Liver (tissue), 9 donors: Measurements from ENCODE around the gene DPT. TPM values are rescaled to one million over a fixed set of nuclear protein-coding genes. Genes with fewer than 3 reads are reported as not detected.

ENCODE experiments used
- DNase-seq: peaks from one replicate; pipeline ENCODE4 v3.0.0-alpha.2; 2017; ENCODE audit warnings: low spot score
- H3K27ac ChIP-seq, 2 donors: one replicate each; pipeline ENCODE4 v1.7.0; 2013; ENCODE audit warnings: inconsistent platforms in 2 of 2, low read length in 2 of 2, control low read depth in 1 of 2, low read depth in 1 of 2, mild to moderate bottlenecking in 1 of 2
- H3K27me3 ChIP-seq, 4 donors: one replicate each; pipeline versions ENCODE4 v1.6.1 to v1.7.0; 2013; ENCODE audit warnings: low read length in 3 of 4, inconsistent platforms in 1 of 4, mild to moderate bottlenecking in 1 of 4, moderate library complexity in 1 of 4; ENCODE audit not compliant: control insufficient read depth in 4 of 4, insufficient read depth in 4 of 4
- H3K36me3 ChIP-seq, 4 donors: one replicate each; pipeline versions ENCODE4 v1.6.1 to v1.7.0; 2013; ENCODE audit warnings: low read length in 3 of 4, mild to moderate bottlenecking in 3 of 4, low read depth in 1 of 4, moderate library complexity in 1 of 4; ENCODE audit not compliant: control insufficient read depth in 4 of 4, insufficient read depth in 3 of 4
- H3K4me1 ChIP-seq, 4 donors: one replicate each; pipeline versions ENCODE4 v1.6.1 to v1.7.0; 2013; ENCODE audit warnings: low read length in 3 of 4, mild to moderate bottlenecking in 3 of 4, moderate library complexity in 1 of 4; ENCODE audit not compliant: control insufficient read depth in 4 of 4, insufficient read depth in 4 of 4
- H3K4me3 ChIP-seq, 3 donors: one replicate each; pipeline versions ENCODE4 v1.6.1 to v1.7.0; 2013; ENCODE audit warnings: low read length in 3 of 3, control low read depth in 1 of 3, low read depth in 1 of 3, mild to moderate bottlenecking in 1 of 3
- H3K9ac ChIP-seq, 2 donors: one replicate each; pipeline ENCODE4 v1.7.0; 2013; ENCODE audit warnings: low read length in 2 of 2, mild to moderate bottlenecking in 2 of 2, moderate library complexity in 2 of 2, control low read depth in 1 of 2, low read depth in 1 of 2
- H3K9me3 ChIP-seq, 4 donors: one replicate each; pipeline versions ENCODE4 v1.6.1 to v1.7.0; 2013; ENCODE audit warnings: low read length in 3 of 4; ENCODE audit not compliant: control insufficient read depth in 4 of 4
- ATF3 ChIP-seq: IDR thresholded peaks from 2 replicates; pipeline ENCODE4 v1.6.1; 2016; ENCODE audit warnings: antibody characterized with exemption
- EGR1 ChIP-seq, 2 donors: IDR thresholded peaks; 2 replicates each; pipeline ENCODE4 v1.6.1; 2016 to 2018; ENCODE audit warnings: antibody characterized with exemption in 2 of 2, low read depth in 2 of 2
- FOXA1 ChIP-seq: IDR thresholded peaks from 2 replicates; pipeline ENCODE4 v1.6.1; 2016; ENCODE audit warnings: antibody characterized with exemption
- FOXA2 ChIP-seq: IDR thresholded peaks from 2 replicates; pipeline ENCODE4 v1.6.1; 2016; ENCODE audit warnings: antibody characterized with exemption
- GABPA ChIP-seq, 2 donors: IDR thresholded peaks in 1 of 2; conservative IDR thresholded peaks in 1 of 2; 2 replicates each; pipeline ENCODE4 v1.6.1; 2016; ENCODE audit warnings: antibody characterized with exemption in 2 of 2, mild to moderate bottlenecking in 1 of 2, moderate library complexity in 1 of 2
- HNF4G ChIP-seq: IDR thresholded peaks from 2 replicates; pipeline ENCODE4 v1.6.1; 2016; ENCODE audit warnings: antibody characterized with exemption
- RAD21 ChIP-seq, 2 donors: IDR thresholded peaks; 2 replicates each; pipeline ENCODE4 v1.6.1; 2016; ENCODE audit warnings: antibody characterized with exemption in 2 of 2, mild to moderate bottlenecking in 2 of 2
- REST ChIP-seq: IDR thresholded peaks from 2 replicates; pipeline ENCODE4 v1.6.1; 2016; ENCODE audit warnings: antibody characterized with exemption, mild to moderate bottlenecking
- RXRA ChIP-seq, 2 donors: IDR thresholded peaks; 2 replicates each; pipeline ENCODE4 v1.6.1; 2017 to 2018; ENCODE audit warnings: antibody characterized with exemption in 2 of 2, mild to moderate bottlenecking in 1 of 2
- YY1 ChIP-seq: IDR thresholded peaks from 2 replicates; pipeline ENCODE4 v1.6.1; 2016; ENCODE audit warnings: antibody characterized with exemption, mild to moderate bottlenecking
- ZBTB33 ChIP-seq: IDR thresholded peaks from 2 replicates; pipeline ENCODE4 v1.6.1; 2016; ENCODE audit warnings: antibody characterized with exemption
- WGBS: extraction: QIAGEN DNeasy Blood & Tissue Kit; methylation state at CpG from one replicate; pipeline ENCODE4 v1.1.7; 2013; 5-methylcytosine and 5-hydroxymethylcytosine counted together
- polyA plus RNA-seq, 2 donors: library from polyadenylated mRNA; stranded (reverse) in 1 of 2; unstranded in 1 of 2; fragments of 200-250 nt in 1 of 2; fragments of >200 nt in 1 of 2; fragmentation: Nextera tagmentation in 1 of 2; extraction: Ambion mirVana in 1 of 2; gene quantifications; one replicate each; pipeline versions ENCODE4 v1.2.1 to v1.2.3, GENCODE V29; 2013 to 2015
- total RNA-seq, 2 donors: library from RNA; depleted of rRNA; stranded (reverse); fragments of >200 nt; gene quantifications; one replicate each; pipeline ENCODE4 v1.2.3, GENCODE V29; 2014
- donor health status: healthy.
- donor health status: healthy.
- donor health status: healthy.
- donor health status: healthy.
- donor health status: healthy.

DPT gene
- total and polyA plus RNA-seq, 4 donors: 0.42 to 5.0 (median 3.0) TPM

- no peak for TF ChIP-seq HNF4G
- no peak for TF ChIP-seq FOXA2
- TF ChIP-seq RAD21 (IDR thresholded peaks at IDR 0.05): no peak
- no peak for TF ChIP-seq RXRA (IDR thresholded peaks at IDR 0.05)
- no peak for TF ChIP-seq YY1
- no peak for TF ChIP-seq EGR1 (IDR thresholded peaks at IDR 0.05; ENCODE audit: low read depth in 2 of 2)
- Histone ChIP-seq H3K27ac (no peak overlapping the region), H3K9ac (no peak overlapping the region), H3K4me1 (no peaks in the 10 kb centered on the region), H3K4me3 (no peak overlapping the region), H3K36me3 (no peaks in the 10 kb centered on the region), H3K9me3 (no peaks in the 10 kb centered on the region), H3K27me3 (no peaks in the 10 kb centered on the region)
- no peak for DNase-seq
- WGBS: 96% methylated on average over 2 of the region's 2 CpGs
These were observed 54.9 kb downstream of the DPT start for GRCh38 chr1:168673974-168674683.

- Histone ChIP-seq H3K27me3 (no peaks in the 10 kb centered on the region), H3K9ac (no peak overlapping the region), H3K4me3 (no peak overlapping the region), H3K27ac (no peak overlapping the region), H3K4me1 (no peaks in the 10 kb centered on the region), H3K9me3 (no peaks in the 10 kb centered on the region), H3K36me3 (no peaks in the 10 kb centered on the region)
- WGBS: 98% methylated on average over 1 of the region's 1 CpG
- TF ChIP-seq GABPA (IDR thresholded peaks at IDR 0.05 in 1 of 2, conservative IDR thresholded peaks at IDR 0.05 in 1 of 2): no peak
- no peak for TF ChIP-seq RAD21 (IDR thresholded peaks at IDR 0.05)
- TF ChIP-seq HNF4G: no peak
- TF ChIP-seq FOXA1: no peak
- no peak for DNase-seq
These were observed 56.7 kb downstream of the DPT start for GRCh38 chr1:168672278-168672677.

- Histone ChIP-seq H3K9me3 (no peaks in the 10 kb centered on the region), H3K27ac (no peak overlapping the region), H3K9ac (no peak overlapping the region), H3K4me1 (no peaks in the 10 kb centered on the region), H3K36me3 (no peaks in the 10 kb centered on the region), H3K4me3 (no peak overlapping the region), H3K27me3 (no peaks in the 10 kb centered on the region)
- DNase-seq: no peak
- TF ChIP-seq EGR1 (IDR thresholded peaks at IDR 0.05; ENCODE audit: low read depth in 2 of 2): no peak
These were observed 57.2 kb downstream of the DPT start for GRCh38 chr1:168671782-168672181.

GRCh38 chr1:168665975-168666374, 63.0 kb downstream of the DPT start:
- Histone ChIP-seq H3K27me3 (no peaks in the 10 kb centered on the region), H3K27ac (no peak overlapping the region), H3K9ac (no peak overlapping the region), H3K4me1 (no peaks in the 10 kb centered on the region), H3K36me3 (no peaks in the 10 kb centered on the region), H3K9me3 (no peaks in the 10 kb centered on the region), H3K4me3 (no peak overlapping the region)
- TF ChIP-seq ZBTB33 (no peak), EGR1 (IDR thresholded peaks at IDR 0.05; ENCODE audit: low read depth in 2 of 2) (no peak), FOXA2 (no peak), ATF3 (no peak), REST (no peak)
- no peak for DNase-seq
- 91% methylated on average over 1 of the region's 1 CpG for WGBS
